ENCODE data around the gene SMARCA4.

The SMARCA4 gene

GRCh38 chr19:11017275-11018035, 56.6 kb downstream of the SMARCA4 start:
- Mint-ChIP-seq H3K4me3 (no peak overlapping the region), H3K27me3 (no peaks in the 10 kb centered on the region), H3K27ac (no peak overlapping the region), H3K36me3 (ENCODE audit: insufficient read depth) (peaks cover 66% of the 10 kb centered on the region), H3K4me1 (ENCODE audit: low read depth in 2 of 2) (no peaks in the 10 kb centered on the region), H3K9me3 (no peaks in the 10 kb centered on the region)
- ATAC-seq (replicated peaks) (no peak), DNase-seq (no peak)

GRCh38 chr19:11018179-11018578, 57.3 kb downstream of the SMARCA4 start:
- peak overlapping the region in 1 of 2 donors; percentile 53 for H3K27ac Mint-ChIP-seq
- ATAC-seq (replicated peaks) = no peak
- DNase-seq = no peak
- H3K4me3 Mint-ChIP-seq = no peak overlapping the region
- H3K36me3 Mint-ChIP-seq (ENCODE audit: insufficient read depth) = peaks cover 60% of the 10 kb centered on the region
- H3K27me3 Mint-ChIP-seq = no peaks in the 10 kb centered on the region
- no peaks in the 10 kb centered on the region for H3K9me3 Mint-ChIP-seq
- H3K4me1 Mint-ChIP-seq (ENCODE audit: low read depth in 2 of 2) = no peaks in the 10 kb centered on the region

GRCh38 chr19:11018763-11019162, 57.9 kb downstream of the SMARCA4 start:
- peak overlapping the region; percentile 53 to 68 for H3K27ac Mint-ChIP-seq
- H3K4me1 Mint-ChIP-seq (ENCODE audit: low read depth in 2 of 2) = no peaks in the 10 kb centered on the region
- H3K9me3 Mint-ChIP-seq = no peaks in the 10 kb centered on the region
- no peak for DNase-seq
- no peak for ATAC-seq (replicated peaks)
- H3K36me3 Mint-ChIP-seq (ENCODE audit: insufficient read depth) = peaks cover 56% of the 10 kb centered on the region
- H3K27me3 Mint-ChIP-seq = no peaks in the 10 kb centered on the region
- H3K4me3 Mint-ChIP-seq = no peak overlapping the region

GRCh38 chr19:11019262-11019661, 58.4 kb downstream of the SMARCA4 start:
- no peak overlapping the region for H3K4me3 Mint-ChIP-seq
- no peaks in the 10 kb centered on the region for H3K9me3 Mint-ChIP-seq
- no peak for ATAC-seq (replicated peaks)
- no peaks in the 10 kb centered on the region for H3K4me1 Mint-ChIP-seq (ENCODE audit: low read depth in 2 of 2)
- DNase-seq = no peak
- H3K36me3 Mint-ChIP-seq (ENCODE audit: insufficient read depth) = peaks cover 51% of the 10 kb centered on the region
- H3K27me3 Mint-ChIP-seq = no peaks in the 10 kb centered on the region
- peak overlapping the region in 1 of 2 donors; percentile 68 for H3K27ac Mint-ChIP-seq

GRCh38 chr19:11019824-11020223, 59.0 kb downstream of the SMARCA4 start:
- Mint-ChIP-seq H3K27ac (no peak overlapping the region), H3K4me3 (no peak overlapping the region), H3K4me1 (ENCODE audit: low read depth in 2 of 2) (no peaks in the 10 kb centered on the region), H3K9me3 (no peaks in the 10 kb centered on the region), H3K27me3 (no peaks in the 10 kb centered on the region), H3K36me3 (ENCODE audit: insufficient read depth) (peaks cover 46% of the 10 kb centered on the region)
- DNase-seq = no peak
- ATAC-seq (replicated peaks) = no peak

GRCh38 chr19:11020423-11020822, 59.6 kb downstream of the SMARCA4 start:
- ATAC-seq (replicated peaks) (no peak), DNase-seq (no peak)
- H3K9me3 Mint-ChIP-seq = no peaks in the 10 kb centered on the region
- H3K4me3 Mint-ChIP-seq = no peak overlapping the region
- no peaks in the 10 kb centered on the region for H3K27me3 Mint-ChIP-seq
- H3K36me3 Mint-ChIP-seq (ENCODE audit: insufficient read depth) = peaks cover 40% of the 10 kb centered on the region
- no peaks in the 10 kb centered on the region for H3K4me1 Mint-ChIP-seq (ENCODE audit: low read depth in 2 of 2)
- peak overlapping the region; percentile 49 to 82 for H3K27ac Mint-ChIP-seq

GRCh38 chr19:11020982-11021759, 60.3 kb downstream of the SMARCA4 start:
- H3K27me3 Mint-ChIP-seq = no peaks in the 10 kb centered on the region
- DNase-seq = no peak
- no peaks in the 10 kb centered on the region for H3K9me3 Mint-ChIP-seq
- ATAC-seq (replicated peaks) = no peak
- H3K4me1 Mint-ChIP-seq (ENCODE audit: low read depth in 2 of 2) = no peaks in the 10 kb centered on the region
- H3K27ac Mint-ChIP-seq = peak overlapping the region; percentile 49 to 82
- peaks cover 43% of the 10 kb centered on the region for H3K36me3 Mint-ChIP-seq (ENCODE audit: insufficient read depth)
- no peak overlapping the region for H3K4me3 Mint-ChIP-seq

GRCh38 chr19:11021760-11022144, 60.9 kb downstream of the SMARCA4 start:
- Mint-ChIP-seq H3K9me3 (no peaks in the 10 kb centered on the region), H3K36me3 (ENCODE audit: insufficient read depth) (peaks cover 43% of the 10 kb centered on the region), H3K27me3 (no peaks in the 10 kb centered on the region), H3K4me1 (ENCODE audit: low read depth in 2 of 2) (no peaks in the 10 kb centered on the region), H3K4me3 (no peak overlapping the region), H3K27ac (peak overlapping the region in 1 of 2 donors; percentile 81)
- ATAC-seq (replicated peaks) (no peak), DNase-seq (no peak)

- Mint-ChIP-seq H3K9me3 (no peaks in the 10 kb centered on the region), H3K36me3 (ENCODE audit: insufficient read depth) (peaks cover 46% of the 10 kb centered on the region), H3K27me3 (no peaks in the 10 kb centered on the region), H3K27ac (peak overlapping the region in 1 of 2 donors; percentile 81), H3K4me3 (no peak overlapping the region), H3K4me1 (ENCODE audit: low read depth in 2 of 2) (no peaks in the 10 kb centered on the region)
- no peak for ATAC-seq (replicated peaks)
- DNase-seq = no peak
These were observed 62.2 kb downstream of the SMARCA4 start for GRCh38 chr19:11023016-11023415.

GRCh38 chr19:11023710-11024109, 62.9 kb downstream of the SMARCA4 start:
- ATAC-seq (replicated peaks) (no peak), DNase-seq (no peak)
- peaks cover 40% of the 10 kb centered on the region for H3K36me3 Mint-ChIP-seq (ENCODE audit: insufficient read depth)
- no peak overlapping the region for H3K4me3 Mint-ChIP-seq
- no peaks in the 10 kb centered on the region for H3K27me3 Mint-ChIP-seq
- H3K9me3 Mint-ChIP-seq = no peaks in the 10 kb centered on the region
- H3K4me1 Mint-ChIP-seq (ENCODE audit: low read depth in 2 of 2) = no peaks in the 10 kb centered on the region
- H3K27ac Mint-ChIP-seq = peak overlapping the region in 1 of 2 donors; percentile 25

GRCh38 chr19:11024259-11024658, 63.4 kb downstream of the SMARCA4 start:
- no peak for DNase-seq
- no peak for ATAC-seq (replicated peaks)
- Mint-ChIP-seq H3K27me3 (no peaks in the 10 kb centered on the region), H3K27ac (no peak overlapping the region), H3K36me3 (ENCODE audit: insufficient read depth) (peaks cover 37% of the 10 kb centered on the region), H3K9me3 (no peaks in the 10 kb centered on the region), H3K4me1 (ENCODE audit: low read depth in 2 of 2) (no peaks in the 10 kb centered on the region), H3K4me3 (no peak overlapping the region)

- Mint-ChIP-seq H3K4me1 (ENCODE audit: low read depth in 2 of 2) (no peaks in the 10 kb centered on the region), H3K36me3 (ENCODE audit: insufficient read depth) (peaks cover 36% of the 10 kb centered on the region), H3K27me3 (no peaks in the 10 kb centered on the region), H3K9me3 (no peaks in the 10 kb centered on the region), H3K27ac (no peak overlapping the region), H3K4me3 (no peak overlapping the region)
- no peak for ATAC-seq (replicated peaks)
- no peak for DNase-seq
These were observed 64.2 kb downstream of the SMARCA4 start for GRCh38 chr19:11025006-11025405.

GRCh38 chr19:11025445-11025844, 64.6 kb downstream of the SMARCA4 start:
- Mint-ChIP-seq H3K9me3 (no peaks in the 10 kb centered on the region), H3K4me1 (ENCODE audit: low read depth in 2 of 2) (no peaks in the 10 kb centered on the region), H3K36me3 (ENCODE audit: insufficient read depth) (peaks cover 37% of the 10 kb centered on the region), H3K27me3 (no peaks in the 10 kb centered on the region), H3K4me3 (no peak overlapping the region), H3K27ac (no peak overlapping the region)
- DNase-seq (no peak), ATAC-seq (replicated peaks) (no peak)

GRCh38 chr19:11025997-11026396, 65.2 kb downstream of the SMARCA4 start:
- DNase-seq (no peak), ATAC-seq (replicated peaks) (no peak)
- H3K27ac Mint-ChIP-seq = no peak overlapping the region
- no peaks in the 10 kb centered on the region for H3K9me3 Mint-ChIP-seq
- H3K27me3 Mint-ChIP-seq = no peaks in the 10 kb centered on the region
- H3K36me3 Mint-ChIP-seq (ENCODE audit: insufficient read depth) = peaks cover 39% of the 10 kb centered on the region
- H3K4me3 Mint-ChIP-seq = no peak overlapping the region
- H3K4me1 Mint-ChIP-seq (ENCODE audit: low read depth in 2 of 2) = no peaks in the 10 kb centered on the region
